ENCODE measurements around the gene DGKQ.
"Not testable (repeated sequence)": the region's sequence is repeated elsewhere in the genome, so short reads cannot be mapped to it uniquely, and the experiment has no call there.

The DGKQ gene

DNA sequence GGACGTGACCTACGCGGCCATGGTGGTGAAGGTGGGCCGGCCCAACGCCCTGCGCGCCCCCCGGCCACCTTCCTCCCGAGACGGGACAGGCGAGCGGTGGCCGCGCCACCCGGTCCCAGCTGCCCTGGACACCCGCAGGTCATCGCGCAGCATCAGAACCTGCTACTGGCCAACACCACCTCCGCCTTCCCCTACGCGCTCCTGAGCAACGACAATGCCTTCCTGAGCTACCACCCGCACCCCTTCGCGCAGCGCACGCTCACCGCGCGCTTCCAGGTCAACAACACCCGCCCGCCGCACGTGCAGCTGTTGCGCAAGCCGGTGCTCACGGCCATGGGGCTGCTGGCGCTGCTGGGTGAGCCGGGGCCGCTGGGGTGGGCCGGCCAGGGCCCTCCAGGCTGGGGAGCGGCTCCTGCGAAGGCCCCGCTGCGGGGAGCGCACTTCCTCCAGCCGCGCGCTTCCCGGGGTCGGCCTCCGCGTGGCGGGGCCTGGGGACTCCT, 28.8 kb upstream of the DGKQ start:
- H3K79me2 ChIP-seq (ENCODE audit: low read length) = no peaks in the 10 kb centered on the region
- no peak overlapping the region for H3K27ac ChIP-seq (ENCODE audit: low read length)
- no peaks in the 10 kb centered on the region for H3K36me3 ChIP-seq (replicated peaks; ENCODE audit: low read depth, low read length)
- H4K20me1 ChIP-seq (ENCODE audit: insufficient read depth, low read length) = no peaks in the 10 kb centered on the region
- H3K4me2 ChIP-seq (ENCODE audit: low read length) = no peak overlapping the region
- no peaks in the 10 kb centered on the region for H3K9me3 ChIP-seq (ENCODE audit: insufficient read depth, low read length)
- no peak overlapping the region for H3K9ac ChIP-seq (ENCODE audit: low read length)
- no peaks in the 10 kb centered on the region for H3K4me1 ChIP-seq (ENCODE audit: low read length)
- H2AFZ ChIP-seq (ENCODE audit: low read depth, low read length) = no peak overlapping the region
- H3K27me3 ChIP-seq (ENCODE audit: low read depth, low read length) = peaks cover 25% of the 10 kb centered on the region
- H3K4me3 ChIP-seq (ENCODE audit: low read length) = no peak overlapping the region
- no peak for TF ChIP-seq EZH2phosphoT487 (IDR thresholded peaks at IDR 0.05; ENCODE audit: low read depth)
- TF ChIP-seq, protein P1, sequence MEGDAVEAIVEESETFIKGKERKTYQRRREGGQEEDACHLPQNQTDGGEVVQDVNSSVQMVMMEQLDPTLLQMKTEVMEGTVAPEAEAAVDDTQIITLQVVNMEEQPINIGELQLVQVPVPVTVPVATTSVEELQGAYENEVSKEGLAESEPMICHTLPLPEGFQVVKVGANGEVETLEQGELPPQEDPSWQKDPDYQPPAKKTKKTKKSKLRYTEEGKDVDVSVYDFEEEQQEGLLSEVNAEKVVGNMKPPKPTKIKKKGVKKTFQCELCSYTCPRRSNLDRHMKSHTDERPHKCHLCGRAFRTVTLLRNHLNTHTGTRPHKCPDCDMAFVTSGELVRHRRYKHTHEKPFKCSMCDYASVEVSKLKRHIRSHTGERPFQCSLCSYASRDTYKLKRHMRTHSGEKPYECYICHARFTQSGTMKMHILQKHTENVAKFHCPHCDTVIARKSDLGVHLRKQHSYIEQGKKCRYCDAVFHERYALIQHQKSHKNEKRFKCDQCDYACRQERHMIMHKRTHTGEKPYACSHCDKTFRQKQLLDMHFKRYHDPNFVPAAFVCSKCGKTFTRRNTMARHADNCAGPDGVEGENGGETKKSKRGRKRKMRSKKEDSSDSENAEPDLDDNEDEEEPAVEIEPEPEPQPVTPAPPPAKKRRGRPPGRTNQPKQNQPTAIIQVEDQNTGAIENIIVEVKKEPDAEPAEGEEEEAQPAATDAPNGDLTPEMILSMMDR (IDR thresholded peaks at IDR 0.05; ENCODE audit: low read depth, low read length) = no peak

DNA sequence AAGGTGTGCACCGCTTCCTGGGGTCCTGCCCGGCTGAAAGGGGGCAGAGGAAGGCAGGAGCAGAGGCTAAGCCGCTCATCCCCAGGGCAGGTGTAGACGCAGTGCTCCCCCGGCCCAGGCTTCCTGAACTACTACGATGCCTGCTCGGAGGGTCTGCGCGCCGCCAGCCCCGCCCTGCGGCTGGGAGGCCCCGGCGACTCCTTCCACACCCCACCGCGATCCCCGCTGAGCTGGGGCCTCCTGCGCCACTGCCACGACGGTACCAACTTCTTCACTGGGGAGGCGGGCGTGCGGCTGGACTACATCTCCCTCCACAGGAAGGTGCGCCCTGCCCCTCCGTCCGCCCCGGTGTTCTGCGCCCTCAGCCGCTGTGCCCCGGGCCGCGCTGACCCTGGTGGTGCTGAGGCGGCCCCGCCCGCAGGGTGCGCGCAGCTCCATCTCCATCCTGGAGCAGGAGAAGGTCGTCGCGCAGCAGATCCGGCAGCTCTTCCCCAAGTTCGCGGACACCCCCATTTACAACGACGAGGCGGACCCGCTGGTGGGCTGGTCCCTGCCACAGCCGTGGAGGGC, 28.3 kb upstream of the DGKQ start:
- H4K20me1 ChIP-seq (ENCODE audit: insufficient read depth, low read length) = no peaks in the 10 kb centered on the region
- no peaks in the 10 kb centered on the region for H3K36me3 ChIP-seq (replicated peaks; ENCODE audit: low read depth, low read length)
- H3K27ac ChIP-seq (ENCODE audit: low read length) = no peak overlapping the region
- no peaks in the 10 kb centered on the region for H3K9me3 ChIP-seq (ENCODE audit: insufficient read depth, low read length)
- H3K4me3 ChIP-seq (ENCODE audit: low read length) = no peak overlapping the region
- H2AFZ ChIP-seq (ENCODE audit: low read depth, low read length) = no peak overlapping the region
- H3K4me2 ChIP-seq (ENCODE audit: low read length) = no peak overlapping the region
- H3K9ac ChIP-seq (ENCODE audit: low read length) = no peak overlapping the region
- H3K27me3 ChIP-seq (ENCODE audit: low read depth, low read length) = peaks cover 24% of the 10 kb centered on the region
- TF ChIP-seq, protein P1 (IDR thresholded peaks at IDR 0.05; ENCODE audit: low read depth, low read length) = no peak
- no peak for TF ChIP-seq EZH2phosphoT487 (IDR thresholded peaks at IDR 0.05; ENCODE audit: low read depth)
- no peaks in the 10 kb centered on the region for H3K4me1 ChIP-seq (ENCODE audit: low read length)
- no peaks in the 10 kb centered on the region for H3K79me2 ChIP-seq (ENCODE audit: low read length)

DNA sequence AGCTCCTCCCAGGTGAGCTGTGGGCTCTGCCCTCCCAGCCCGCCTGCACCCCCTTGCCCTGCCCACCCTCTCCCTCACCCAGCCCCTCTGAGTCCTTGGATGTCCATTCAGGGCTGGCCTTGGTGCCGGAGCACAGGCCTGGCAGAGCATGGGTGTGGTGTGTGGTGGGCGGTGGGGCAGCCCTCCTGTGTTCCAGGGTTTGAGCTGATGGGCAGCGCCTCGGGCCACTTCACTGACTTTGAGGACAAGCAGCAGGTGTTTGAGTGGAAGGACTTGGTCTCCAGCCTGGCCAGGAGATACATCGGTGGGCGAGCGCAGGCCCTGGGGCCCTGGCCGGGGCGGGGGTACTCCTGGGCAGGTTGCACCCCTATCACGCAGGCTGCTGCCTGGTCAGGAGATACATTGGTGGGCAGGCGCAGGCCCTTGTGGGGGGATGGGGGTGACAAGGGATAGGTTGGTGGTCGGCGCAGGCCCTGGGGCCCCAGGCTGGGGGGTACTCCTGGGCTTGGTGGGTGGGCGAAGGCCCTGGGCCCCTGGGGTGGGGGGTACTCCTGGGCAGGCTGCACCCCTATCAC, 27.4 kb upstream of the DGKQ start:
- H3K79me2 ChIP-seq (ENCODE audit: low read length) = no peaks in the 10 kb centered on the region
- no peak overlapping the region for H3K9ac ChIP-seq (ENCODE audit: low read length)
- no peak overlapping the region for H2AFZ ChIP-seq (ENCODE audit: low read depth, low read length)
- H3K4me3 ChIP-seq (ENCODE audit: low read length) = no peak overlapping the region
- H3K27me3 ChIP-seq (ENCODE audit: low read depth, low read length) = peaks cover 24% of the 10 kb centered on the region
- no peaks in the 10 kb centered on the region for H3K36me3 ChIP-seq (replicated peaks; ENCODE audit: low read depth, low read length)
- H3K4me1 ChIP-seq (ENCODE audit: low read length) = no peaks in the 10 kb centered on the region
- no peak for TF ChIP-seq EZH2phosphoT487 (IDR thresholded peaks at IDR 0.05; ENCODE audit: low read depth)
- TF ChIP-seq, protein P1 (IDR thresholded peaks at IDR 0.05; ENCODE audit: low read depth, low read length) = no peak
- no peaks in the 10 kb centered on the region for H4K20me1 ChIP-seq (ENCODE audit: insufficient read depth, low read length)
- H3K4me2 ChIP-seq (ENCODE audit: low read length) = no peak overlapping the region
- no peaks in the 10 kb centered on the region for H3K9me3 ChIP-seq (ENCODE audit: insufficient read depth, low read length)
- no peak overlapping the region for H3K27ac ChIP-seq (ENCODE audit: low read length)

DNA sequence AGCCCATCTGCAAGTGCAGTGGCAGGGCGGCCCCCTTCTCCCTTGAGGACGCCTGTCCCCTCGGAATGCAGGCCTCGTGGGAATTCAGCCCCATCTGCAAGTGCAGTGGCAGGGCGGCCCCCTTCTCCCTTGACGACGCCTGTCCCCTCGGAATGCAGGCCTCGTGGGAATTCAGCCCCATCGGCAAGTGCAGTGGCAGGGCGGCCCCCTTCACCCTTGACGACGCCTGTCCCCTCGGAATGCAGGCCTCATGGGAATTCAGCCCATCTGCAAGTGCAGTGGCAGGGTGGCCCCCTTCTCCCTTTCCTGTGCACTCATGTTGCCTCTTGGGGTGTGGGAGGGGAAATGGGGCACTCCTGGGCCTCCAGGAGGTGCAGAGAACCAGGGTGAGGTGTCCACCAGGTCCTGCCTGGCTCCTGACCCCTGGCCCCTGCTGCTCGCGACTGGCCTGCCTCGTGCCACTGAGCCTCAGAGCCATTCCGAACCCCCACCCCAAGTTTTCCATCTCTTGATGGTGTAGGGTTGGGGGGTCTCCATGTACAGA, 26.6 kb upstream of the DGKQ start:
- no peak for TF ChIP-seq EZH2phosphoT487 (IDR thresholded peaks at IDR 0.05; ENCODE audit: low read depth)
- TF ChIP-seq, protein P1 (IDR thresholded peaks at IDR 0.05; ENCODE audit: low read depth, low read length) = no peak

DNA sequence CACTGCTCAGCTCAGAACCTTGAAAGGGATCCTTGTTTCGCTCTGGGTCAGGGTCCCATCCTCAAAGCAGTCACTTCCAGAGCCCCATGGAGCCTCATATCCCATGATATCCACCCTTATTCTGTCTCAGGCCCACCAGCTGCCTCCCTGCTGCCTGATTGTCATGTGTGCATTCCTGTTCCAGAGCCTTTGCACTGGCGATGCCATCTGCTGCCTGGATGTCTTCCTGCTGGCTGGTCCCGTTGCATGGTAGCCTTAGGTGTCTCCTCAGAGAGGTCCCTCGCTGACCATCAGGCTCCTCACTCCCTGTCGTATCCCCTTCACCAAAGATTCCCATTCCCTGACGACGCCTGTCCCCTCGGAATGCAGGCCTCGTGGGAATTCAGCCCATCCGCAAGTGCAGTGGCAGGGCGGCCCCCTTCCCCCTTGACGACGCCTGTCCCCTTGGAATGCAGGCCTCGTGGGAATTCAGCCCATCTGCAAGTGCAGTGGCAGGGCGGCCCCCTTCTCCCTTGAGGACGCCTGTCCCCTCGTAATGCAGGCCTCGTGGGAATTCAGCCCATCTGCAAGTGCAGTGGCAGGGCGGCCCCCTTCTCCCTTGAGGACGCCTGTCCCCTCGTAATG, 26.0 kb upstream of the DGKQ start:
- H3K79me2 ChIP-seq (ENCODE audit: low read length); H3K27ac ChIP-seq (ENCODE audit: low read length); H3K9me3 ChIP-seq (ENCODE audit: insufficient read depth, low read length); H3K36me3 ChIP-seq (replicated peaks; ENCODE audit: low read depth, low read length); H3K4me3 ChIP-seq (ENCODE audit: low read length); H3K4me2 ChIP-seq (ENCODE audit: low read length); H3K9ac ChIP-seq (ENCODE audit: low read length); H2AFZ ChIP-seq (ENCODE audit: low read depth, low read length); H4K20me1 ChIP-seq (ENCODE audit: insufficient read depth, low read length); H3K4me1 ChIP-seq (ENCODE audit: low read length): not testable (repeated sequence)
- peaks cover 24% of the 10 kb centered on the region for H3K27me3 ChIP-seq (ENCODE audit: low read depth, low read length)

More for the DNA sequence above, 26.6 kb upstream of the DGKQ start:
- Histone ChIP-seq H3K4me3 (ENCODE audit: low read length) (no peak overlapping the region), H3K79me2 (ENCODE audit: low read length) (no peaks in the 10 kb centered on the region), H3K27me3 (ENCODE audit: low read depth, low read length) (peaks cover 24% of the 10 kb centered on the region), H3K4me2 (ENCODE audit: low read length) (no peak overlapping the region), H2AFZ (ENCODE audit: low read depth, low read length) (no peak overlapping the region), H3K36me3 (replicated peaks; ENCODE audit: low read depth, low read length) (no peaks in the 10 kb centered on the region), H3K4me1 (ENCODE audit: low read length) (no peaks in the 10 kb centered on the region), H3K9ac (ENCODE audit: low read length) (no peak overlapping the region), H4K20me1 (ENCODE audit: insufficient read depth, low read length) (no peaks in the 10 kb centered on the region), H3K27ac (ENCODE audit: low read length) (no peak overlapping the region), H3K9me3 (ENCODE audit: insufficient read depth, low read length) (no peaks in the 10 kb centered on the region)
